MM.1S (cell line): ENCODE results near the gene LINS1.

ENCODE experiments used
- DNase-seq: peaks from one replicate; pipeline ENCODE4 v3.0.0-alpha.2; 2015
- H2AFZ ChIP-seq: fragments of 300-600 bp; sonication (generic); 2 replicates; pipeline ENCODE4 v1.6.0; 2016; ENCODE audit warnings: antibody characterized with exemption, low read length
- H3F3A ChIP-seq: fragments of 300-600 bp; sonication (generic); 2 replicates; pipeline ENCODE4 v1.6.1; 2016; ENCODE audit warnings: mild to moderate bottlenecking, antibody characterized with exemption, low read length, moderate library complexity, mixed read lengths; ENCODE audit not compliant: insufficient read depth
- H3K27ac ChIP-seq: fragments of 300-600 bp; sonication (generic); 2 replicates; pipeline ENCODE4 v1.5.1; 2016; ENCODE audit warnings: mild to moderate bottlenecking, low read length
- H3K27me3 ChIP-seq: fragments of 300-600 bp; sonication (generic); replicated peaks from 2 replicates; pipeline ENCODE4 v1.6.0; 2016; ENCODE audit warnings: low read length; ENCODE audit not compliant: insufficient read depth
- H3K36me3 ChIP-seq: fragments of 300-600 bp; sonication (generic); replicated peaks from 2 replicates; pipeline ENCODE4 v1.6.1; 2016; ENCODE audit warnings: mild to moderate bottlenecking, low read length, mixed read lengths; ENCODE audit not compliant: insufficient read depth
- H3K4me1 ChIP-seq: fragments of 300-600 bp; sonication (generic); 2 replicates; pipeline ENCODE4 v1.6.1; 2016; ENCODE audit warnings: low read length, mixed read lengths
- H3K4me2 ChIP-seq: fragments of 300-600 bp; sonication (generic); 2 replicates; pipeline ENCODE4 v1.6.0; 2016; ENCODE audit warnings: low read depth, low read length
- H3K4me3 ChIP-seq: fragments of 300-600 bp; sonication (generic); 2 replicates; pipeline ENCODE4 v1.5.1; 2016; ENCODE audit warnings: low read length, mixed read lengths
- H3K79me2 ChIP-seq: fragments of 300-600 bp; sonication (generic); 2 replicates; pipeline ENCODE4 v1.6.1; 2016; ENCODE audit warnings: mixed run types, low read length, mixed read lengths
- H3K9ac ChIP-seq: fragments of 300-600 bp; sonication (generic); 2 replicates; pipeline ENCODE4 v1.6.1; 2016; ENCODE audit warnings: low read length, mixed read lengths
- H3K9me2 ChIP-seq: fragments of 300-600 bp; sonication (generic); replicated peaks from 2 replicates; pipeline ENCODE4 v1.6.1; 2016; ENCODE audit warnings: mild to moderate bottlenecking, low read length, mixed read lengths; ENCODE audit not compliant: insufficient read depth
- H3K9me3 ChIP-seq: fragments of 300-600 bp; sonication (generic); replicated peaks from 2 replicates; pipeline ENCODE4 v1.6.1; 2016; ENCODE audit warnings: mild to moderate bottlenecking, low read length, mixed read lengths; ENCODE audit not compliant: insufficient read depth
- H4K20me1 ChIP-seq: fragments of 300-600 bp; sonication (generic); 2 replicates; pipeline ENCODE4 v1.6.1; 2016; ENCODE audit warnings: mild to moderate bottlenecking, low read length, moderate library complexity, mixed read lengths; ENCODE audit not compliant: insufficient read depth
- CTCF ChIP-seq: fragments of 300-600 bp; sonication (generic); IDR thresholded peaks from 2 replicates; pipeline ENCODE4 v1.5.1; 2016; ENCODE audit warnings: antibody characterized with exemption, low read length, mixed read lengths
- EZH2 ChIP-seq: fragments of 300-600 bp; sonication (generic); optimal IDR thresholded peaks from 2 replicates; pipeline ENCODE3; 2017; ENCODE audit warnings: low read depth, mild to moderate bottlenecking, antibody characterized with exemption, low read length, mixed read lengths
- EZH2phosphoT487 ChIP-seq: fragments of 300-600 bp; sonication (generic); IDR thresholded peaks from 2 replicates; pipeline ENCODE4 v1.6.1; 2018; ENCODE audit warnings: antibody characterized with exemption, low read length

The LINS1 gene

GRCh38 chr15:100553468-100553867 lies 48.5 kb downstream of the LINS1 start:
- no peak overlapping the region for H3K4me3 ChIP-seq
- H3K27ac ChIP-seq: no peak overlapping the region
- no peaks in the 10 kb centered on the region for H3K9me3 ChIP-seq
- no peaks in the 10 kb centered on the region for H3K9me2 ChIP-seq
- no peak overlapping the region for H3K4me2 ChIP-seq
- no peaks in the 10 kb centered on the region for H3F3A ChIP-seq
- no peaks in the 10 kb centered on the region for H4K20me1 ChIP-seq
- TF ChIP-seq EZH2 (no peak), CTCF (no peak), EZH2phosphoT487 (no peak)
- no peak overlapping the region for H3K9ac ChIP-seq
- H3K36me3 ChIP-seq: no peaks in the 10 kb centered on the region
- H2AFZ ChIP-seq: no peak overlapping the region
- no peaks in the 10 kb centered on the region for H3K79me2 ChIP-seq
- no peaks in the 10 kb centered on the region for H3K27me3 ChIP-seq
- DNase-seq: no peak
- no peaks in the 10 kb centered on the region for H3K4me1 ChIP-seq

GRCh38 chr15:100547961-100548360 lies 54.0 kb downstream of the LINS1 start:
- TF ChIP-seq EZH2phosphoT487 (no peak), EZH2 (no peak), CTCF (no peak)
- no peaks in the 10 kb centered on the region for H3K36me3 ChIP-seq
- no peak overlapping the region for H3K27ac ChIP-seq
- no peaks in the 10 kb centered on the region for H3K4me1 ChIP-seq
- H2AFZ ChIP-seq: no peak overlapping the region
- no peaks in the 10 kb centered on the region for H3K9me2 ChIP-seq
- H3K4me2 ChIP-seq: no peak overlapping the region
- H3K9ac ChIP-seq: no peak overlapping the region
- no peak for DNase-seq
- H3F3A ChIP-seq: no peaks in the 10 kb centered on the region
- no peaks in the 10 kb centered on the region for H3K27me3 ChIP-seq
- H3K4me3 ChIP-seq: no peak overlapping the region
- no peaks in the 10 kb centered on the region for H3K79me2 ChIP-seq
- H3K9me3 ChIP-seq: no peaks in the 10 kb centered on the region
- H4K20me1 ChIP-seq: no peaks in the 10 kb centered on the region

GRCh38 chr15:100544946-100545345 lies 57.0 kb downstream of the LINS1 start:
- Histone ChIP-seq H3K27ac (no peak overlapping the region), H3K9me2 (no peaks in the 10 kb centered on the region), H3K4me2 (no peak overlapping the region), H3F3A (no peaks in the 10 kb centered on the region), H3K9ac (no peak overlapping the region), H2AFZ (no peak overlapping the region), H3K4me1 (no peaks in the 10 kb centered on the region), H3K79me2 (no peaks in the 10 kb centered on the region), H3K36me3 (no peaks in the 10 kb centered on the region), H4K20me1 (no peaks in the 10 kb centered on the region), H3K9me3 (no peaks in the 10 kb centered on the region), H3K4me3 (no peak overlapping the region), H3K27me3 (no peaks in the 10 kb centered on the region)
- TF ChIP-seq EZH2 (no peak), EZH2phosphoT487 (no peak), CTCF (no peak)
- no peak for DNase-seq
